ENCODE data around the gene CLDND1.

Gene CLDND1

GRCh38 chr3:98521897-98522543 lies 682 bp downstream of the CLDND1 start:
- TF ChIP-seq CTCF (conservative IDR thresholded peaks at IDR 0.05; ENCODE audit: low read depth, low read length), result no peak
- peaks cover 84% of the 10 kb centered on the region for H3K4me1 ChIP-seq (ENCODE audit: low read depth, poor library complexity, severe bottlenecking)
- no peaks in the 10 kb centered on the region for H3K27me3 ChIP-seq (ENCODE audit: insufficient read depth, low read depth)
- no peaks in the 10 kb centered on the region for H4K20me1 ChIP-seq (ENCODE audit: insufficient read depth)
- peak overlapping the region; percentile 78 for H3K4me3 ChIP-seq (IDR thresholded peaks at IDR 0.05; ENCODE audit: insufficient read depth, low read depth, low read length)
- peak overlapping the region; percentile 84 for H3K9ac ChIP-seq
- H2AFZ ChIP-seq (ENCODE audit: low read depth), result peak overlapping the region; percentile 44; the same call in 1 of the 2 replicates
- peaks cover 16% of the 10 kb centered on the region; the same call in 1 of the 2 replicates for H3K36me3 ChIP-seq (ENCODE audit: insufficient read depth)
- H3K79me2 ChIP-seq (ENCODE audit: insufficient read depth, low read depth), result peaks cover 43% of the 10 kb centered on the region
- peak overlapping the region; percentile 71 for H3K27ac ChIP-seq
- peak overlapping the region; percentile 77 for H3K4me2 ChIP-seq

GRCh38 chr3:98519351-98519750 lies 3.4 kb downstream of the CLDND1 start:
- no peak overlapping the region for H2AFZ ChIP-seq (ENCODE audit: low read depth)
- H3K4me2 ChIP-seq, result peak overlapping the region; percentile 77; the same call in 1 of the 2 replicates
- no peak overlapping the region for H3K9ac ChIP-seq
- peaks cover 77% of the 10 kb centered on the region for H3K4me1 ChIP-seq (ENCODE audit: low read depth, poor library complexity, severe bottlenecking)
- H3K27ac ChIP-seq, result no peak overlapping the region
- TF ChIP-seq CTCF (conservative IDR thresholded peaks at IDR 0.05; ENCODE audit: low read depth, low read length), result no peak
- peaks cover 43% of the 10 kb centered on the region for H3K79me2 ChIP-seq (ENCODE audit: insufficient read depth, low read depth)
- peaks cover 16% of the 10 kb centered on the region; the same call in 1 of the 2 replicates for H3K36me3 ChIP-seq (ENCODE audit: insufficient read depth)
- no peak overlapping the region for H3K4me3 ChIP-seq (IDR thresholded peaks at IDR 0.05; ENCODE audit: insufficient read depth, low read depth, low read length)
- no peaks in the 10 kb centered on the region for H4K20me1 ChIP-seq (ENCODE audit: insufficient read depth)
- no peaks in the 10 kb centered on the region for H3K27me3 ChIP-seq (ENCODE audit: insufficient read depth, low read depth)

- Histone ChIP-seq H2AFZ (ENCODE audit: low read depth) (no peak overlapping the region), H3K4me3 (IDR thresholded peaks at IDR 0.05; ENCODE audit: insufficient read depth, low read depth, low read length) (no peak overlapping the region), H4K20me1 (ENCODE audit: insufficient read depth) (no peaks in the 10 kb centered on the region), H3K36me3 (ENCODE audit: insufficient read depth) (peaks cover 16% of the 10 kb centered on the region; the same call in 1 of the 2 replicates), H3K4me2 (no peak overlapping the region; the same call in 1 of the 2 replicates), H3K4me1 (ENCODE audit: low read depth, poor library complexity, severe bottlenecking) (peaks cover 77% of the 10 kb centered on the region), H3K9ac (no peak overlapping the region), H3K27ac (no peak overlapping the region), H3K27me3 (ENCODE audit: insufficient read depth, low read depth) (no peaks in the 10 kb centered on the region), H3K79me2 (ENCODE audit: insufficient read depth, low read depth) (peaks cover 43% of the 10 kb centered on the region)
- no peak for TF ChIP-seq CTCF (conservative IDR thresholded peaks at IDR 0.05; ENCODE audit: low read depth, low read length)
These were observed 3.9 kb downstream of the CLDND1 start for GRCh38 chr3:98518816-98519215.

- Histone ChIP-seq H3K27ac (peak overlapping the region; percentile 8; the same call in 1 of the 2 replicates), H3K36me3 (ENCODE audit: insufficient read depth) (peaks cover 10% of the 10 kb centered on the region; the same call in 1 of the 2 replicates), H3K4me3 (IDR thresholded peaks at IDR 0.05; ENCODE audit: insufficient read depth, low read depth, low read length) (no peak overlapping the region), H3K4me1 (ENCODE audit: low read depth, poor library complexity, severe bottlenecking) (peaks cover 62% of the 10 kb centered on the region), H3K4me2 (peak overlapping the region; percentile 19; the same call in 1 of the 2 replicates), H3K27me3 (ENCODE audit: insufficient read depth, low read depth) (no peaks in the 10 kb centered on the region), H3K79me2 (ENCODE audit: insufficient read depth, low read depth) (peaks cover 18% of the 10 kb centered on the region; the same call in 1 of the 2 replicates), H3K9ac (no peak overlapping the region), H4K20me1 (ENCODE audit: insufficient read depth) (no peaks in the 10 kb centered on the region), H2AFZ (ENCODE audit: low read depth) (no peak overlapping the region)
- no peak for TF ChIP-seq CTCF (conservative IDR thresholded peaks at IDR 0.05; ENCODE audit: low read depth, low read length)
These were observed 7.8 kb downstream of the CLDND1 start for GRCh38 chr3:98514948-98515347.
